ENCODE data around the gene CFC1B.
"Not testable (repeated sequence)": the region's sequence is repeated elsewhere in the genome, so short reads cannot be mapped to it uniquely, and the experiment has no call there.

DNA sequence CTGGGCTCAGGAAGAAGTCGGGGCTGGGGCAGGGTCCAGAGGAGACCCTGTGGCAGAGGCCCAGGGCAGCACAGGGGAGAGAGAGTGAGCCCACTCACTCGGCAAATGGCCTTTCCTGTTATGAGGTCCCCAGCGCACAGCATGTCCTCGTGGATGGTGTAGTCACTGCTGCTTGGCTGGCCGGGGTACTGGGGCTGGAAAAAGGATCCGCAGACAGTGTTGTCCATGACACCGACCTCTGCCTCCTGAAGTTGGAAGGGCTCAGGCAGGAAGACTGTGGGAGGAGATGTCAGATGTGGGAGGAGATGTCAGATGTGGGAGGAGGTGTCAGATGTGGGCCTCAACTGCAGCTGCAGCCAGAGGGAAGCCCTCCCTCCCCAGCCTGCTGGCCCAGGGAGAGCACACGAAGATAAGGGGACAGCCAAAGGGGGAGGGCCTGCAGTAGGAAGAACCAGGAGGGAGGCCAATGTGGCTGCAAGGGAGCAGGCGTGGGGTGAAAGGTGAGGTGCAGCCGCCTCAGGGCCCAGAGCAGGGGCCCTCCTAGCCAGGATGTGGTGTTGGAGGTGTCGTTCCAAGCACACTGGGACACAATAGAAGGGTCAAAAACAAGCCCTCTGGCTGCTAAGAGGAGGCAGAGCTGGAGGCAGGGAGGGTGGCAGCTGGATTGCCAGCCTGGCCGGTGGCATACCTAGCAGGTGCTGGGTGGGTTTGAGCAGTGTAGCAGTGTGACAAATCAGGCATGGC lies 22.9 kb downstream of the CFC1B start:
- TF ChIP-seq EP300 (IDR thresholded peaks at IDR 0.05; ENCODE audit: borderline replicate concordance in 1 of 2, low read depth in 1 of 2, low read length in 1 of 2); NFIC (IDR thresholded peaks at IDR 0.05; ENCODE audit: borderline replicate concordance); SIN3A (IDR thresholded peaks at IDR 0.05; ENCODE audit: borderline replicate concordance, low read depth, low read length); RAD21 (IDR thresholded peaks at IDR 0.05; ENCODE audit: low read length); RFX5 (IDR thresholded peaks at IDR 0.05; ENCODE audit: low read length); GABPA (IDR thresholded peaks at IDR 0.05; ENCODE audit: low read depth); EZH2phosphoT487 (IDR thresholded peaks at IDR 0.05; ENCODE audit: borderline replicate concordance, low read depth); REST (IDR thresholded peaks at IDR 0.05; ENCODE audit: low read depth, low read length); ELF1 (IDR thresholded peaks at IDR 0.05); YY1 (IDR thresholded peaks at IDR 0.05; ENCODE audit: low read depth): not testable (repeated sequence)
- TF ChIP-seq, protein P1, sequence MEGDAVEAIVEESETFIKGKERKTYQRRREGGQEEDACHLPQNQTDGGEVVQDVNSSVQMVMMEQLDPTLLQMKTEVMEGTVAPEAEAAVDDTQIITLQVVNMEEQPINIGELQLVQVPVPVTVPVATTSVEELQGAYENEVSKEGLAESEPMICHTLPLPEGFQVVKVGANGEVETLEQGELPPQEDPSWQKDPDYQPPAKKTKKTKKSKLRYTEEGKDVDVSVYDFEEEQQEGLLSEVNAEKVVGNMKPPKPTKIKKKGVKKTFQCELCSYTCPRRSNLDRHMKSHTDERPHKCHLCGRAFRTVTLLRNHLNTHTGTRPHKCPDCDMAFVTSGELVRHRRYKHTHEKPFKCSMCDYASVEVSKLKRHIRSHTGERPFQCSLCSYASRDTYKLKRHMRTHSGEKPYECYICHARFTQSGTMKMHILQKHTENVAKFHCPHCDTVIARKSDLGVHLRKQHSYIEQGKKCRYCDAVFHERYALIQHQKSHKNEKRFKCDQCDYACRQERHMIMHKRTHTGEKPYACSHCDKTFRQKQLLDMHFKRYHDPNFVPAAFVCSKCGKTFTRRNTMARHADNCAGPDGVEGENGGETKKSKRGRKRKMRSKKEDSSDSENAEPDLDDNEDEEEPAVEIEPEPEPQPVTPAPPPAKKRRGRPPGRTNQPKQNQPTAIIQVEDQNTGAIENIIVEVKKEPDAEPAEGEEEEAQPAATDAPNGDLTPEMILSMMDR (IDR thresholded peaks at IDR 0.05): not testable (repeated sequence)
- TF ChIP-seq, protein P2, sequence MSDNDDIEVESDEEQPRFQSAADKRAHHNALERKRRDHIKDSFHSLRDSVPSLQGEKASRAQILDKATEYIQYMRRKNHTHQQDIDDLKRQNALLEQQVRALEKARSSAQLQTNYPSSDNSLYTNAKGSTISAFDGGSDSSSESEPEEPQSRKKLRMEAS (IDR thresholded peaks at IDR 0.05; ENCODE audit: low read depth): not testable (repeated sequence)
- TF ChIP-seq, protein P3, sequence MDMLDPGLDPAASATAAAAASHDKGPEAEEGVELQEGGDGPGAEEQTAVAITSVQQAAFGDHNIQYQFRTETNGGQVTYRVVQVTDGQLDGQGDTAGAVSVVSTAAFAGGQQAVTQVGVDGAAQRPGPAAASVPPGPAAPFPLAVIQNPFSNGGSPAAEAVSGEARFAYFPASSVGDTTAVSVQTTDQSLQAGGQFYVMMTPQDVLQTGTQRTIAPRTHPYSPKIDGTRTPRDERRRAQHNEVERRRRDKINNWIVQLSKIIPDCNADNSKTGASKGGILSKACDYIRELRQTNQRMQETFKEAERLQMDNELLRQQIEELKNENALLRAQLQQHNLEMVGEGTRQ (IDR thresholded peaks at IDR 0.05; ENCODE audit: borderline replicate concordance, low read depth, low read length): not testable (repeated sequence)
